Limb (tissue), 2 donors: ENCODE measurements around the gene C12orf76.
"Not testable (repeated sequence)": the region's sequence is repeated elsewhere in the genome, so short reads cannot be mapped to it uniquely, and the experiment has no call there.

Experiments
- DNase-seq, 2 donors: peaks; one replicate each; pipeline ENCODE4 v3.0.0-alpha.2; 2016; ENCODE audit errors: extremely low spot score in 2 of 2

Gene C12orf76

DNA sequence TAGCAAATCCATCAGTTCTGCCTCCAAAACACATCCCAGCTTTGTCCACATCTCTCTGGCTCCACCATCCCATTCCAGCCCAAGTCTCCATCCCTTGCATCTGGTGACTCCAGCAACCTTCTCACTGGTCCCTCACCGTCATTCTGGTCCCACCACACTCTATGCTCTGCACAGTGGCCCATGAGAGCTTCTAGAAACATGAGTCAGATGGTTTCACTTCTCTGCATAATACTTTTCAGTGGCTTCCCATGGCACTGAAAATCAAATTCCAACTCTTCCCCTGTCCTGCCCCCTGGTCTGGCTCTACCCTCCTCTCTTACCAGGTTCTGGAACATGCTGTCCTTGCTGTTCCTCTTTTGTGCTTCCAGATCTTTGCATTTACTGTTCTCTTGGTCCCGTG lies 17.2 kb upstream of the C12orf76 start:
- DNase-seq, result no peak

GRCh38 chr12:110062241-110062640 lies 13.9 kb upstream of the C12orf76 start:
- no peak for DNase-seq

- no peak for DNase-seq
These were observed 11.3 kb upstream of the C12orf76 start for GRCh38 chr12:110059651-110060000.

- DNase-seq, result no peak
These were observed 10.7 kb upstream of the C12orf76 start for GRCh38 chr12:110058875-110059615.

DNA sequence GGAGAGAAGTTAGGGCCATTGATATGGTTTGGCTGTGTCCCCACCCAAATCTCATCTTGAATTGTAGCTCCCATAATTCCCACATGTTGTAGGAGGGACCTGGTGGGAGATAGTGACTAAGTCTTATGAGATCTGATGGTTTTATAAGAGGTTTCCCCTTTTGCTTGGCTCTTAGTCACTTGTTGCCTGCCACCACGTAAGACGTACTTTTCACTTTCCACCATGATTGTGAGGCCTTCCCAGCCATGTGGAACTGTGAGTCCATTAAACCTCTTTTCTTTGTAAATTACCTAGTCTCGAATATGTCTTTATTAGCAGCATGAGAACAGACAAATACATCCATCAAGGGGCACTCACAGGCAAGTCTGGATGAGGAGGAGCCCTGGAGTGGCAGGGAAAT lies 8.3 kb upstream of the C12orf76 start:
- not testable (repeated sequence) for DNase-seq

GRCh38 chr12:110055375-110056352 lies 7.3 kb upstream of the C12orf76 start:
- not testable (repeated sequence) for DNase-seq

GRCh38 chr12:110050927-110051326 lies 2.6 kb upstream of the C12orf76 start:
- no peak for DNase-seq

DNA sequence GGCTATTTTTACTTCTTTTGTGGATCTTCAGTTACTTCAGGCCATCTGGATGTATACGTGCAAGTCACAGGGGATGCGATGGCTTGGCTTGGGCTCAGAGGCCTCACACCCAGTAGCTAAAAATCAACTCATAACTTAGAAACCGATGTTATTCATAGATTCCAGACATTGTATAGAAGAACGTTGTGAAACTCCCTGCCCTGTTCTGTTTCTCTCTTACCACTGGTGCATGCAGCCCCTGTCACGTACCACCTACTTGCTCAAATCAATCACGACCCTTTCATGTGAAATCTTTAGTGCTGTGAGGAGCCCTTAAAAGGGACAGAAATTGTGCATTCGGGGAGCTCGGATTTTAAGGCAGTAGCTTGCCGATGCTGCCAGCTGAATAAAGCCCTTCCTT lies 1.3 kb upstream of the C12orf76 start:
- DNase-seq, result not testable (repeated sequence)

DNA sequence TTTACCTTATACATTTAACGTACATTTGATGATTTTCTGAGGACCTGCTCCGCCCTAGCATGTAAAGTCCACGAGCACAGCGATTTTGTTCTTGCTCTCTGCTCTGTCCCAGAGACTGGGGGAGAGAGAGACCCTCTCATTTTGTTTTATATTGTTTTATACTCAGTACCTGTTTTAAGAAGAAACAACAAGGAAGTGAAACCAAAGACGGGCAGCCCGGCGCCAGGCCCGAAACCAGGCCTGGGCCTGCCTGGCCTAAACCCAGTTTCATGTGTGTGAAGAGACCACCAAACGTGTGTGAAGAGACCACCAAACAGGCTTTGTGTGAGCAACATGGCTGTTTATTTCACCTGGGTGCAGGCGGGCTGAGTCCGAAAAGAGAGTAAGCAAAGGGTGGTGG lies 712 bp upstream of the C12orf76 start:
- DNase-seq, result not testable (repeated sequence)

DNA sequence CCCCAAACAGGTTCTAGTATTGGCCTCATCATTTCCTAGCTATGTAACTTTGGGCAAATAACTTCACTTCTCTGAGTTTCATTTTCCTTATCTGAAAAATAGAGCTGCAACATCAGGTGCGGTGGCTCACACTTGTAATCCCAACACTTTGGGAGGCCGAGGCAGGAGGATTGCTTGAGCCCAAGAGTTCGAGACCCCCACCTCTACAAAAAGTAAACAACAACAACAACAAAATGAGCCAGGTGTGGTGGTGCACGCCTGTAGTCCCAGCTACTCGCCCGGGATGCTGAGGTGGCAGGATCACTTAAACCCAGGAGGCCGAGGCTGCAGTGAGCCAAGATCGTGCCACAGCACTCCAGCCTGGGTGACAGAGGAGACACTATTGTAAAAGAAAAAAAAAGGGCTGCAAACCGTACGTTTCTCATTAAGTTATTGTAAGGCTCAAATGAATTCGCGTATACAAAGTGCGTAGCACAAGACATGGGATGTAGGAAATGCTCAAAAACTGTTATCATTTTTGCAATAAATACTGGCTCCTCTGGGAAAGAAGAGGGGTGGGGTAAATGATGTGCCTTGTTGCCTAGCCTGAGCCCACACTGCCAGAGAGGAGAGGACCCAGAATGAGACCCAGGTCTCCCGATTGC lies 903 bp downstream of the C12orf76 start:
- DNase-seq, result no peak

DNA sequence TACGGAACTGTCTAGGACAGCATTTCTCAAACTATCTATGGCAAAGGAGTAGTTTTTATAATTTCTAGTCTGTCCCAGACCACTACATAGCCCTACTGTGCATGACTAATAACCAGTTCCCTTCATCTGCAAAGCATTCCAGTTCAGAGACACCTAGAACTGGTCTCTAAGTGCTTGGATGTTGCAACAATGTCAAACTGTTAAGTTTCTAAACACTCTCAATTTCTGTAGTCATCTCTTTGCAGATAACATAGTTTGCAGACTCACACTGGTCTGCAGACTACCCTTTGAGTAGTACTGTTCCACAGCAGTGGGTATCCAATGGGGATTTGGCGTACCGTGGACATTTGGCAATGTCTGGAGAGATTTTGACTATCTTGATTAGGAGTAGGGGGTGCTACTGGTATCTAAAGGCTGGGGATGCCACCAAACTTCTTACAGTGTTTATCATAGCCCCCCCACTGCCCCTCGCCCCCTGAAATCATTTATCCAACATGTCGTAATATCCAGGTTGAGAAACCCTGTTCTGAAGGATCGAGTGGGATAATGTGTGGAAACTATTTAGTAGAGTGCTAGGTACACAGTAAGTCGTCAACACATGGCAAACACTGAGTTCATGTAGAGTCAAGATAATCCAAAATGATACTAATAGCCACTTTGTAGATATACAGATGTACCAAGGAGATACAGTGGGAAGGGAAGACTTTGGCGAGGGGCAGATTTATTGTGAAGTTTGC lies 1.7 kb downstream of the C12orf76 start:
- no peak for DNase-seq

- no peak for DNase-seq
These were observed 6.1 kb downstream of the C12orf76 start for GRCh38 chr12:110042264-110042663.

DNA sequence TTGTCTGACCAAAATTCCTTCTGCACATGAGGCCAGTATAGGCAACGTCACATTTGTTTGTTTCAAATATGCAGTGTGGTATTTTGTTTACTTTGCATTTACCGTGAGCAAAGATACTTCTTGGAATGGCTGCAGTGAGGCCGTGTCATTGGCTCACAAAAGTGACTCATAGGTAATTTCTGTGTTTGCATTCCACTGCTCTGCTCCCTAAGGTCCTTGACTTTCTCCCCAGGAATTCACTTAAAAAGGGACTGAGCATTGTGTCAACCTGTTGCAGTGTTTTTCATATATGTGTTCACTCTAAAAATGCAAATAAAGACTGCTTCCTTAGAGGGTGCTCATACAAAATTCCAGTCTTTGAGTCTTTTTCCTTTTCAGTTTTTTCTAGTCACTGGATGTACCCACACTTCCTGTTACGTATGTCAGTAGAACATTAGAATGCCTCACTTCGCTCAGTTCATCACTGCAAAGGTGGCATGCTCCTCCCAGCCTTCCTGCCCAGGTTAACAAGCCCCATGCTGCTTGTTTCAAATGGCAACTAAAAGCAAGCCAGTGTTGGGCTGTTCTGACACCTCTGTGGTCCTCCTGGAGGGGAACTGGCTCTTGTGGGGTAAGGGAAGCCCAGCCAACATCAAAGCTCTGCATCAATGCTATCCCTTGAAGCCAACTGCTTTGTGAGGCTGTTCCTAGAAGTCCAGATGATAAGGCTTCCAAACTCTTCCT lies 9.1 kb downstream of the C12orf76 start:
- no peak for DNase-seq

DNA sequence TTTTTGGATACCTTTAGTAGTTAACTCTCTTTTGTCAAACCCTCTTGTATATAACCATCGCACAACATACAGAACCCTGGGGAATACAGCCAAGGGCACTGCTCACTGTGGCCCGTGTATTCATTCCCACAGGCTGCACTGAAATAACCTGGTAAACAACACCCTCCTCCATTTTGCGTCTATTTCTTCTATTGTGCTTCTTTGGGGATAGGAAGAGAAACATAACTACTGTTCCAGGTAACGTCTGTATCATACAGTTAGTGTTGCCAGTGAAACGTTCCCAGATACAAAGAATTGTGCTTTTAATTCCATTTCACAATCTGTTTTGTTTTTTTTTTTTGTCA lies 9.6 kb downstream of the C12orf76 start:
- no peak for DNase-seq

- no peak for DNase-seq
These were observed 11.0 kb downstream of the C12orf76 start for GRCh38 chr12:110037315-110037714.

GRCh38 chr12:110035534-110036104 lies 12.7 kb downstream of the C12orf76 start:
- no peak for DNase-seq

GRCh38 chr12:110033888-110034287 lies 14.4 kb downstream of the C12orf76 start:
- no peak for DNase-seq

- DNase-seq, result no peak
These were observed 19.0 kb downstream of the C12orf76 start for GRCh38 chr12:110029290-110029815.

DNA sequence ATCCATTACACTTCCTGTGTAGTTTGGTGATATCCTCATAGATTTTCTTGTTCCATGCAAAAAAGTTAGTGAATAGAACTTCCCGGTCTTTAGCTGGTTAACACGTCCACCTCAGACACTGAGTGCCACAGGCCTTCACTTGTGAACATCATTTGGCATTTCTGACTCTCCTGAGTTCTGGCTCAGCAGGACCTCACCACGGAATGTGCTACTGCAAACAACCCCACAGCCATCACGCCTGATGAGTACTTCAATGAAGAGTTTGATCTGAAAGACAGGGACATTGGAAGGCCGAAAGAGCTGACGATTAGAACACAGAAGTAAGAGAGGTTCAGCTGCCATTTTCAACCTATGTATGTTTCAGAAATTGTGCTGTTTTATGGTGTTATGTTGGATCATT lies 20.0 kb downstream of the C12orf76 start:
- DNase-seq, result no peak

GRCh38 chr12:110024051-110024450 lies 24.3 kb downstream of the C12orf76 start:
- peak in 1 of 2 donors; percentile 3 for DNase-seq
